Left cardiac atrium (tissue), 4 donors: ENCODE measurements around the gene LYAR. TPM values are rescaled to one million over a fixed set of nuclear protein-coding genes. Genes with fewer than 3 reads are reported as not detected.

Source experiments
- ATAC-seq, 2 donors: fragments of 200-7000 bp; cut with Tn5 transposase; one replicate each; pipeline ENCODE4 v1.9.1; 2020; ENCODE audit warnings: mild to moderate bottlenecking in 2 of 2, moderate library complexity in 2 of 2
- DNase-seq: peaks from one replicate; pipeline ENCODE4 v3.0.0-alpha.2; 2020
- intact Hi-C, 2 donors: fragments of 100-400 bp; cut with DNase I; formaldehyde crosslinking; loops; one replicate each; pipeline versions ENCODE4 v1.14.1 to v1.15.1; 2022 to 2023
- total RNA-seq, 2 donors: library from RNA; stranded (reverse); fragmentation: NEBNext Ultra II Directional; extraction: Animal tissue kit (Norgen Biotek cat#: 25700); gene quantifications; one replicate each; pipeline ENCODE4 v1.2.1, GENCODE V29; 2021
- donor health status: DM: no; HTN: yes; CAD: no.
- donor health status: DM: no; HTN: yes; CAD: no; lungs with severe emphysema.
- donor health status: DM: yes; HTN: yes; CAD: no.
- donor health status: Dilated cardiomyopathy.

LYAR gene
- total RNA-seq, 2 donors from 2014 or later = 9.4 to 15.2 TPM

GRCh38 chr4:4233610-4234009, 56.3 kb downstream of the LYAR start:
- DNase-seq (no peak), ATAC-seq (no peak)
- intact Hi-C loops = no loop called here

- no peak for DNase-seq
- intact Hi-C loops = no loop called here
- no peak for ATAC-seq
Measured at GRCh38 chr4:4228356-4228668, 61.6 kb downstream of the LYAR start.

- intact Hi-C loops = no loop called here
- ATAC-seq (no peak), DNase-seq (no peak)
Measured at GRCh38 chr4:4227510-4228355, 62.2 kb downstream of the LYAR start.

- ATAC-seq (no peak), DNase-seq (no peak)
- intact Hi-C loops = no loop called here
Measured at GRCh38 chr4:4226606-4227438, 63.1 kb downstream of the LYAR start, which contains the start of gene OTOP1. Gene OTOP1 (minus strand): TSS chr4:4226929. CDS start chr4:4226864, 65 bp downstream.

GRCh38 chr4:4225915-4226605, 63.9 kb downstream of the LYAR start:
- intact Hi-C loops = no loop called here
- ATAC-seq = no peak
- no peak for DNase-seq

Other genes with a start within 250 kb of the LYAR start
- gene OTOP1, start 63.2 kb downstream of the LYAR start, total RNA-seq = not detected
- 10 to 100 TPM; 13.5 to 14.8 TPM for gene TMEM128, start 41.9 kb downstream of the LYAR start, total RNA-seq
- 1 to 10 TPM; 3.0 to 6.1 TPM for gene ZBTB49, start 97 bp upstream of the LYAR start, total RNA-seq
- gene NSG1, start 96.9 kb upstream of the LYAR start, total RNA-seq = 10 to 100 TPM; 10.1 to 16.8 TPM